Endometrial microvascular endothelial cells (primary cell): Measurements from ENCODE around the gene BARX2. TPM values are rescaled to one million over a fixed set of nuclear protein-coding genes. Genes with fewer than 3 reads are reported as not detected.
"Not testable (repeated sequence)": the region's sequence is repeated elsewhere in the genome, so short reads cannot be mapped to it uniquely, and the experiment has no call there.

Experiments
- in situ Hi-C: cut with HindIII; loops from 2 replicates; pipeline ENCODE4 v1.10.0; 2017; ENCODE audit warnings: low sequenced_read_pairs, low pct_unique_long_range_greater_than_20kb; ENCODE audit errors: inconsistent ontology term
- total RNA-seq: library from RNA; depleted of rRNA; stranded (reverse); fragments of >200 nt; gene quantifications from one replicate; pipeline ENCODE4 v1.2.3, GENCODE V29; 2015; ENCODE audit errors: inconsistent ontology term

The BARX2 gene, protein sequence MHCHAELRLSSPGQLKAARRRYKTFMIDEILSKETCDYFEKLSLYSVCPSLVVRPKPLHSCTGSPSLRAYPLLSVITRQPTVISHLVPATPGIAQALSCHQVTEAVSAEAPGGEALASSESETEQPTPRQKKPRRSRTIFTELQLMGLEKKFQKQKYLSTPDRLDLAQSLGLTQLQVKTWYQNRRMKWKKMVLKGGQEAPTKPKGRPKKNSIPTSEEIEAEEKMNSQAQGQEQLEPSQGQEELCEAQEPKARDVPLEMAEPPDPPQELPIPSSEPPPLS
- total RNA-seq, result not detected

DNA sequence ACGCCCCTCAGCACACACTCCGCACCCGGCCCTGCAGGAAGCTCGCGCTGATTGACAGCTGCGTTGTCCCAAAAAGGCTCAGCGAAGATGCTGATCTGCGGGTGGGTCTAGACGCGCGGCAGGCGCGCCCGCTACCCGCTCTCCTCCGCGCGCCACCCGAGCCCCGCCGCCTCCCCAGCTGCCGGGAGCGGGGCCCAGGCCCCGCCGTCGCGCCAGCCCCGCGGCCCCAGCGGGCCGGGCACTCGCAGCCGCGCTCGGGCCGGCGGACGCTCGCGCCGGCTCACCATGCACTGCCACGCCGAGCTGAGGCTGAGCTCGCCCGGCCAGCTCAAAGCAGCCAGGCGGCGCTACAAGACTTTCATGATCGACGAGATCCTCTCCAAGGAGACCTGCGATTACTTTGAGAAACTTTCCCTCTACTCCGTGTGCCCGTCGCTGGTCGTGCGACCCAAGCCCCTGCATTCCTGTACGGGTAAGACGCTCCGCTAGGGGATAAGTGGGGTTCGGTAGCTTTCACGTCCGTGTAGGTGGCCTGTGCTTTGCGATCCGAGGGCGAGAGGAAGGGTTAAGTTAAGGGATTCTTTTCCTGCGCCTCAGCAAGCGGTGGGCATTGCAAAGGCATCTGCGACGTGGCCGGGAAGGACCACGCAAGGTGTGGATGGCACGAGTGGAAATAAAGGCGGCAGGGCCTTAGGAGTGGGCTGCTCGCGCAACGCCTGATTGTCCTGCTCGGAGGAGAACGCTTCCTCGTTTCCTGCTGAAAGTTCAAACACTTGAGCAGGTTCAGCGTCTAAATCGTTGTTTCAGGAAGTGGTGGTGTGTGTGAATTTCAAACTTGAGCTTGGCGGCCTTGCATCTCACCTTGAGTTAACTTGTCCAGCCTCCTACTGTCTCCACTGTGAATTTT, at the start of gene BARX2:
Gene BARX2 (plus strand): TSS at position 98 of the 907 bp plus-strand sequence. CDS start 188 bp downstream, at position 286.
- in situ Hi-C loops, result no loop called here

- in situ Hi-C loops, result no loop called here
Observed at GRCh38 chr11:129326921-129327320, 48.7 kb upstream of the BARX2 start.

GRCh38 chr11:129327708-129328107, 47.9 kb upstream of the BARX2 start:
- in situ Hi-C loops, result not testable (repeated sequence)

GRCh38 chr11:129328756-129329155, 46.9 kb upstream of the BARX2 start:
- in situ Hi-C loops, result no loop called here

- in situ Hi-C loops, result no loop called here
Observed at GRCh38 chr11:129331217-129331616, 44.4 kb upstream of the BARX2 start.

- in situ Hi-C loops, result no loop called here
Observed at GRCh38 chr11:129331871-129332274, 43.8 kb upstream of the BARX2 start.

- in situ Hi-C loops, result no loop called here
Observed at GRCh38 chr11:129333873-129334272, 41.8 kb upstream of the BARX2 start.

GRCh38 chr11:129344301-129344940, 31.2 kb upstream of the BARX2 start:
- in situ Hi-C loops, result not testable (repeated sequence)

- in situ Hi-C loops, result no loop called here
Observed at GRCh38 chr11:129346916-129347315, 28.7 kb upstream of the BARX2 start.

GRCh38 chr11:129348813-129349212, 26.8 kb upstream of the BARX2 start:
- in situ Hi-C loops, result no loop called here

- in situ Hi-C loops, result no loop called here
Observed at GRCh38 chr11:129352676-129353075, 23.0 kb upstream of the BARX2 start.

DNA sequence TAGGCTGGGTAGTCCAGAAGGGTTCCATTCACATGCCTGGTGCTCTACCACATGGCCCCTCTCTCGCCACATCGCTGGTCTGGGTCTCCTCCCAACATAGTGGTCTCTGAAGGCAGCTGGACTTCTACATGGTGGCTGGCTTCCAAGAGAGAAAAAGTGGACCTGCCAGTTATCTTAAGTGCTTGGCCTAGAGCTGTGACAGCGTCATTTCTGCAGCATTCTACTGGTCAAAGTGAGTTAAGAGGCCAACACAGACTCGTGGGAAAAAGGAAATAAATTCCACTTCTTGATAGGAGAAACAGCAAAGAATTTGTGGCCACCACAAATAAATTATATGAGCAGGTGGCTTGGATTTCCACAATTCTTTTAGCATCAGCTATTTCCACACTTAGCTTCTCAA, 21.0 kb upstream of the BARX2 start:
- in situ Hi-C loops, result no loop called here

DNA sequence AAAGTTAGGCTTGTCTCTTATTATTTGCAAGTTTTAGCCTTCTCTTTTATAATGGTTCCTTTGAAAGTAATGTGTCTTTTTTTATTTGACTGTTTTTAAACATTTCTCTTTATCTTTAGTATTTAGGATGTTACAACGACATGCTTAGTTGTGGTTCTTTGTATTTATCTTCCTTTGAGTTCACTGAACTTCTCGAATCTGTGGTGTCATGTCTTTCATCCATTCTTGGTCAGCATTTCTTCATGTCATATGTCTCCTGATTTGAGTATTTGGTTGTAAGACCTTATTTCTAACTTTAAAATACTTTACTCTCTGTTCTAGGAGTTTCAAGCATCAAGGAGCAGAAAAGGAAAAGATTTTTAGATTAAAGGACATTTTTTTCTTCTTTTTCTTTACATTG, 15.9 kb upstream of the BARX2 start:
- in situ Hi-C loops, result no loop called here

GRCh38 chr11:129364143-129364654, 11.4 kb upstream of the BARX2 start:
- in situ Hi-C loops, result no loop called here

DNA sequence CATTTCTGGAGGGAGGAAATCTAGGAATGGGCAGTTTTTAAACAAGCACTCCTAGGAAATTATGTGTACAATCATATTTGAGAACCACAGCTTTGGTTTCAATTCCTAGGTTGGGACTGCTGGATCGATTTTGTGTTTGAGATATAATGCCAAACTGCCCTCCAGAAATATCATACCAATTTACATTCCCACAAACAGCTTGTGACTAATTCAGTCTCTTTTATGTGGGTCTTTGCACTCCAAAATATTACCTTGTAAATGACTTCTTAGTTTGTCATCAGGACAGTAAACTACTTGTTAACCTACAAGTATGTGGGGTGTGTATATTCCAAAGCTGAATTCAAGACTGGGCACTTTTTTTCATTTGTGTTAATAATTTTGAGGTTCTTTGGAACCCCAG, 9.8 kb upstream of the BARX2 start:
- in situ Hi-C loops, result no loop called here

DNA sequence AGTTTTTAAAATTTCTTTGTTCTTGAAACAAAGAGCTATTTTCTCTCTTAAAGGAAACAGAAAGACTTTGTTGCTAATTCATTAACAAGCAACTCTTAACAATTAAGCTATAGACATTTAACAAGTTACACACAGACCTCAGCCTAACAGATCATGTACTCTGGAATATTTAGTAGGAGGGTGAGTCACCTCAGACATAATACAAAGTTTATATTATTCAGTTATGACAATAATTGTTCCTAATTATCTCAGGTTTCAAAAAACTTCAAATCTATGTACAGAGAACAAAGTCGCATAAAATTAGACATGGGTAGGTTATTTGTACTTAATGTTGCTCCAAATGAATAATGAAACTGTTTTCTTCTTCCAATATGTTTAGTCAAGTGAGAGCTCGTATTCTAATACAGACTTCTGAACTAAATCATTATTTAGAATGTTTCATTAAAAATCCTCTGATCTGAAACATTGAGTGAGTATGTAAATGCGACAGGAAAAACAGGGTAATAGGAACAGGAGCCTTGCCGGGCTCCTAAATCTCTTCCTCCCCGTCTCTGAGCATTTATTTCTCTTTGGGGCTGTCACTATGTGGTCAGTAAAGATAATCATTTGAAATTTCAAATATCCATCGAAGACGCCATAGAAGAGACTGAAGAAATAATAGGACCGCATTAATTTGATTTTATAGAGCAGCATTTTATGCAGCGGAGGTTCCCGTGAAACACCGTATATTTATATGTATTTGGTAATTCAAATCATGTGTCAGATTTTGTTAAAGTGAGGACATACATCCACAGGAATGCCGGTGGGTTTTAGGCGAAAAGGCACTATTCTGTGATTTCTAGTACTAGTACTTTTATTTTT, 8.7 kb upstream of the BARX2 start:
- in situ Hi-C loops, result no loop called here

DNA sequence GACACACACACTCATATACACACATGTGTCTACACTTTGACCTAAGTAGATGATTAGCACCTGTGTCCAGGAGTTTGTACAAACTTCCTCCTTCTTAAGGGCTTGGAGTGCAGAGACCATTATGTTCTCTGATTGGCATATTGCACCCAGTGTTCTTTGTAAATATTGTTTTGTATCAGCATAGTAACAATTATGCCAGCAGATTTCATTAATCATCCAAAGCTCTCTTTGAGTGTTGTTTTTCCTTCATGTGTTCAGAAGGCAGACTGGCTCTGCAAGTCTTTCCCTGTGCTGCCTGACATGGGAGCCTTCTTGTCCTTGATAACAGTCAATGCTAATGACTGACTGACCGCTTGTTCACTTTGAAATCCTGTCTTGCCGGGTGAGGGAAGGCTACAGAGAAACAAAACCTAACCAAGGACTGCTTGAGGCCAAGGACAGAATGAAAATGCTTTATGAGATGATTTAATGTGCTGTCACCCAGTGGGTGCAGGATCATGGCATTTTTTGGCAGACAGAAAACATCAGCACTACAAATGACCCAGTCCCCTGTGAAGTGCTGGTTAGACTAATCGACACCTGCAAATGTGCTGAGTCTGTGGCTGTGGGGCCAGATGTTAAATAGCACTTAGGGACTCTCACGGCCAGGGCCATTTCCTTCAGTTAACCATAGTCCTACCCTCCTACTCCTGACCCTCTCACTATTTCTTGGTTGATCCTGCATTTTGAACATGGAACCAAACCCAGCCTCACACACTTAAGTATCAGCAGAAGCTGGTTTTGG, 6.6 kb upstream of the BARX2 start:
- in situ Hi-C loops, result no loop called here

- in situ Hi-C loops, result no loop called here
Observed at GRCh38 chr11:129370715-129371114, 4.9 kb upstream of the BARX2 start.
